Astrocyte (in vitro differentiated cells and primary cell): Measurements from ENCODE around the gene RIPOR3.

Source experiments
- CTCF ChIP-seq: IDR thresholded peaks from 2 replicates; pipeline ENCODE4 v1.5.1; 2011; ENCODE audit warnings: low read depth, mild to moderate bottlenecking, inconsistent platforms, low read length, moderate library complexity; ENCODE audit not compliant: insufficient read depth
- EZH2 ChIP-seq: IDR thresholded peaks from 2 replicates; pipeline ENCODE4 v1.6.1; 2012; ENCODE audit warnings: mild to moderate bottlenecking, low read length, inconsistent platforms; ENCODE audit not compliant: insufficient read depth

- TF ChIP-seq CTCF, result no peak
- no peak for TF ChIP-seq EZH2
These were observed 1.2 kb upstream of the RIPOR3 start for GRCh38 chr20:50692552-50692933.
